ENCODE measurements around the gene SCIMP.
"Not testable (repeated sequence)": the region's sequence is repeated elsewhere in the genome, so short reads cannot be mapped to it uniquely, and the experiment has no call there.

Gene SCIMP

DNA sequence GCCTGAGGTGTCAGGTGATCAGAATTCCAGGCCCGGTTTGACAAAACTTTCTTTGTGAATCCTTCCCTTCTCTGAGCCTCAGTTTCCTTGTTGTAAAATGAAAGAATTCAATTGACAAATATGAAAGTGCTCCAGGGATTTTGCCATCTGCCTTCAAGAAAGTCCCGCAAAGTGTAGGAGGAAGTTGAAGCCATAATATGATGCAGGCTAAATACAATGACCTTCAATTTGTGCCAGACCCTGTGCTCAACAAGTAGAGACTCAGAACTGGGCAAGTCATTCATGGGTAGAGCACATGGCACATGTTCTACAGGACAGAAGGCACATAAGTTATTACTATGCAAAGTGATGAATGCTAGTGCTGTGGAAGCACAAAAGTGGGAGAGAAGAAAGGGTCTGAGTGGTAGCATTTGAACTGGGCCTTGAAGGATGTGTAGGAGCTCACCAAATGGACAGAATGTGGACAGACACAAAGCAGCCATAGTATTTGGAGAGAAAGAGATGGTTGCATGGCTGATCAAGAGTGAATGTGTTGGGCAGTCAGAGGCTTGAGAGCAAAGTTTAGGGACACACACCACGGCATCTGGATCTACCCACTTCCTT, 2.4 kb upstream of the SCIMP start:
- no peak for DNase-seq

DNA sequence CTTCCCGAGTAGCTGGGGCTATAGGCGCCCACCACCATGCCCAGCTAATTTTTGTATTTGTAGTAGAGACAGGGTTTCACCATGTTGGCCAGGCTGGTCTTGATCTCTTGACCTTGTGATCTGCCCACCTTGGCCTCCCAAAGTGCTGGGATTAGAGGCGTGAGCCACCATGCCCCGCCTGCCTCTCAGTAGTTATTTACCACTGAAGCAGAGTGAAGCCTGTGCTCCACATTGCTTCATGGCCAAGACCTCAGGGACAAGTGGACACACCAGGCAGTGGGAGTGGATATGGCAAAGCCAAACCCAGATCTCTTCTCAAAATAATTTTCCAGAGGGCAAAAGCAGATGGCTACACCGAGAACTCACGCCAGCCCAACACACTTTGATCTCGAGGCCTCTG, 1.2 kb downstream of the SCIMP start:
- not testable (repeated sequence) for DNase-seq

DNA sequence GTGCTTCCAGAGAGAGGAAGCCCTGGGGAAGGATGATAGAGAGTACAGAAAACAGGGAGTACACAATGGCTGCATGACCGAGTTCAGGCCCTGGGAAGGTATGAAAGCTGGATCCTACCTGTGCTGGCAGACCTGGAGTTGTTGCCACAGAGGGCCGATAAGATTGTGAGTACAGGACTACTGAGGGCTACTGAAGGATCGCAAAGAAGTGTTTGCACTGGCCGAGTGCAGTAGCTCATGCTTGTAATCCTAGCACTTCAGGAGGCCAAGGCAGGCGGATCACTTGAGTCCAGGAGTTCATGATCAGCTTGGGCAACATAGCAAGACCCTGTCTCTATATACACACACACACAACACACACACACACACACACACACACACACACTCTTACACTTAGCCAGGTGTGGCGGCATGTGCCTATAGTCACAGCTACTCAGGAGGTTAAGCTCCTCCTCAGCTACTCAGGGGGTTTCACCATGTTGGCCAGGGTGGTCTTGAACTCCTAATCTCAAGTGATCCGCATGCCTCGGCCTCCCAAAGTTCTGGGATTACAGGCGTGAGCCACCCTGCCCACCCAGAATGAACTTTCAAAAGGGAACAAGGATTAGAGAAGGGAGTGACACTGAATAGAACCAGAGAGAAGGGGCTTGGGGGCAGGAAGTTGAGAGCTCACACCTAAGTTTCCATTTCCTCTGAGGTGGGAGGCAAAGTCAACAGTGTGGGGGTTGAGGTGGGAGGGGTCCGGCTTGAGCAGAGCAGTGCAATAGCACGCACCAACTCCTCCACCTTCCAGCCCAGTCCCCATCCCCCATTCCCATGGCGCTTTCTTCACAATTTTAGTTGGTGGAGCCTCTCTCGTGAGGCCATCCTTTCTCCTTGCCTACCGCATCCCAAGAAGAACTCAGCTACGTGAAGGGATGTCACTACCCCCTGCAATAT, 7.5 kb downstream of the SCIMP start:
- no peak for DNase-seq

DNA sequence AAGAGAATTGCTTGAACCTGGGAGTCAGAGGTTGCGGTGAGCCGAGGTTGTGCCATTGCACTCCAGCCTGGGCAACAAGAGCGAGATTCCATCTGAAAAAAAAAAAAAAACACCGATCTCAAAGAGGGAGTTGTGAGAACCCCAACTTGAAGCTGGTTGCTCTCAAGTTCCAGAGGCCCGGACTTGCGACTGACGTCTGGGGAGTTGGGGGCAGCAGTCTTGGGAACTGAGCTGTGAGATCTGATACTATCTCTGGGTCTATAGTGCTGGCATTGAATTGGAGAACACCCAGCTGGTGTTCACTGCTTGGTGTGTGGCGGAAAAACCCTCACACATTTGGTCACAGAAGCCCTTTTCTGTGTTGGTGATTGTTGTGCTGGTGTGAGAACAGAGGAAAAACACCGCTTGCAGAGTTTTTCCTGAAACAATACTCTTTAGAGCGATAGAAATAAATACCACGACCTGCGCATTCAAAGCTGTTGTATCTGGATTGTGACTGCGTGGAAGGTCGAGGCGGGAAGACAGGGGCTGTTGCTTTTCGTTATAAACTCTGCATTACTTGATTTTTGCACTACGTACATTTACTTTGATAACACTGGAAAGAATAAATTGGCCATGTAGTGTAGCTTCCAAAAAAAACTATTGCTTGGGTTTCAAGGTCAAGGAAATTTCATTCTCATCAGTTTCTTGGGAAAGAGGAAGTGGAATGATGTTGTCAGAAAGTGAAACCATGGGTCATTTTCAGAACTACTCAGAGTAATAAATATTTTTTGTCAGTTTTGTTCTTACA, 8.8 kb downstream of the SCIMP start:
- no peak for DNase-seq

DNA sequence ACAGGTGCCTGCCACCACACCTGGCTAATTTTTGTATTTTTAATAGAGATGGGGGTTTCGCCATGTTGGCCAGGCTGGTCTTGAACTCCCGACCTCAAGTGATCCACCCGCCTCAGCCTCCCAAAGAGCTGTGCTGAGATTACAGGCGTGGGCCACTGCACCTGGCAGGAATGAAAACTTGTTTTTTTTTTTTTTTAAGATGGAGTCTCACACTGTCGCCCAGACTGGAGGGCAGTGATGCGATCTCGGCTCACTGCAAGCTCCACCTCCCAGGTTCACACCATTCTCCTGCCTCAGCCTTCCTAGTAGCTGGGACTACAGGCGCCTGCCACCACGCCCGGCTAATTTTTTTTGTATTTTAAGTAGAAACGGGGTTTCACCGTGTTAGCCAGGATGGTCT, 12.7 kb downstream of the SCIMP start:
- DNase-seq = not testable (repeated sequence)

DNA sequence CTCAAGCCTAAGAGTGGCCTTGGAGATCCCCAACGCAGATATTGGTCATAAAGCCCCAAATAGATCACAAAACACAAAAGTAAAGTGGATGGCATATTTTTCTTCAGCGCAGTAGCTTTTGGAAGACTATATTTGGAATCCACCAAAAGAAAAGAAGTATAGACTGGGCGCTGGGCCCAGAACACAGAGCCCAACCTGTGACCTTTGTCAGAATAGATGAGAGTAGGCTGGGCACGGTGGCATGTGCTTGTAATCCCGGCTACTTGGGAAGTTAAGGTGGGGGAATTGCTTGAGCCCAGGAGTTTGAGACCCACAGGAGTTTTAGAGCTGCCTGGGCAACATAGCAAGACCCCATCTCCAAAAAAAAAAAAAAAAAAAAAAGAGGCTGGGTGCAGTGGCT, 14.6 kb downstream of the SCIMP start:
- no peak for DNase-seq

DNA sequence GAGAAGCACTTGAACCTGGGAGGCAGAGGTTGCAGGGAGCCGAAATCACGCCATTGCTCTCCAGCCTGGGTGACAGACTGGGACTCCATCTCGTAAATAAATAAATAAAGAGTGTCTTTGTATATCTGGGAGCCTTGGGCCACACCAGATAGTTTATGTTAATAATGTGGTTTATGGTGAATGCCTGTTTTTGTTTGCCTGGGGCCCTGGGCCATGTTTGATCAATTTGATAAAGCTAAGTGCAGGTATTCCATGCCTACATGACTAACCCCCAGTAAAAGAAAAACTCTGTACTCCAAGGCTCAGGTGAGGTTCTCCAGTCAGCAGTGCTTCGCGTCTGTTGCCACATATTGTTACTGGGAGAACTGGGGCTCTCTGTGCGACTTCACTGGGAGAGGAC, 15.1 kb downstream of the SCIMP start:
- DNase-seq = no peak

DNA sequence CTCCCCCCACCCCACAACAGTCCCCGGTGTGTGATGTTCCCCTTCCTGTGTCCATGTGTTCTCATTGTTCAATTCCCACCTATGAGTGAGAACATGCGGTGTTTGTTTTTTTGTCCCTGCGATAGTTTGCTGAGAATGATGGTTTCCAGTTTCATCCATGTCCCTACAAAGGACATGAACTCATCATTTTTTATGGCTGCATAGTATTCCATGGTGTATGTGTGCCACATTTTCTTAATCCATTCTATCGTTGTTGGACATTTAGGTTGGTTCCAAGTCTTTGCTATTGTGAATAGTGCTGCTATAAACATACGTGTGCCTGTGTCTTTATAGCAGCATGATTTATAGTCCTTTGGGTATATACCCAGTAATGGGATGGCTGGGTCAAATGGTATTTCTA, 17.1 kb downstream of the SCIMP start:
- DNase-seq = not testable (repeated sequence)

DNA sequence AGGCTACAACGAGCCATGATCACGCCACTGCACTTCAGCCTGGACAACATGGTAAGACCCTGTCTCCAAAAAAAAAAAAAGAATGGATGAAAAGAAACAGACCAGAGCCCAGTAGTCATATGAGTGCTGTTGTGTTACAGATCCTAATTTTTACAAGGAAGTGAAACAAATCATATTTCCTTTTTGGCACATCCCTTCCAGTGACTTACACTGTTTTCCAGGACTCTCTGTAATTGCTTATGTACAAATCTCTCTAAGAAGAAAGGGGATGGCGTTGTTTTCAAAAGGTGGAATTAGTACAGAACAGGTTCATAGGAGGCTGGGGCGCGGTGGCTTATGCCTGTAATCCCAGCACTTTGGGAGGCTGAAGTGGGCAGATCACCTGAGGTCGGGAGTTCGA, 23.2 kb downstream of the SCIMP start:
- no peak for DNase-seq

DNA sequence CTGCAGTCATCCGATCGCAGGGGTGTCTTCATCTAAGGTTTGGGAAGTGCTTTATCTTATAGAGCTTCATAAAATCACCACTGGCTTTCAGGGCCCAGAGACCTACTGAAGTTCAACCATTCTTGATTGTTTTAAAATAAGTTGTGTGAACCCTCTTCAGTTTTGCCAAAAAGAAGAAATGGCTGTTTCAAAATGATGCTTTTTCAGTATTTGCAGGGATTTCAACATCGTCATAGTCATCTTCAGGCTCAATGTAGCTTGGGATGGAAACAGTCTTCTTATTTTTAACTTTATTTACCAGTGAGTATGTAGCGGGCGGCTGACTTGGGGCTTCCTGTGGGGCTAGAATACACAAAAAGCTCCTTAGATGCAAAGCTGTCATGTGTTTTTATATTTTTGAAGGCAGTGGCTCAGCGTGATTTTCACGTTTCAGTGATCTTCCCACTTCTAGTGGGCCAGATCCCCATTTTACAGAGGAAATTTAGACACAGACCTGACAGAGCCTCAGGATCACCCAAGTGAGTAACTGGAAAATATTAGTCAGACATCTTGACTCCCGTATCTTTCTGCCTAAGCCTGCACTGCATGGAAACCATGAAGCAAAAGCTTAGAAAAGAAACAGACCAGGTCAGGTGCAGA, 23.9 kb downstream of the SCIMP start:
- DNase-seq = no peak

DNA sequence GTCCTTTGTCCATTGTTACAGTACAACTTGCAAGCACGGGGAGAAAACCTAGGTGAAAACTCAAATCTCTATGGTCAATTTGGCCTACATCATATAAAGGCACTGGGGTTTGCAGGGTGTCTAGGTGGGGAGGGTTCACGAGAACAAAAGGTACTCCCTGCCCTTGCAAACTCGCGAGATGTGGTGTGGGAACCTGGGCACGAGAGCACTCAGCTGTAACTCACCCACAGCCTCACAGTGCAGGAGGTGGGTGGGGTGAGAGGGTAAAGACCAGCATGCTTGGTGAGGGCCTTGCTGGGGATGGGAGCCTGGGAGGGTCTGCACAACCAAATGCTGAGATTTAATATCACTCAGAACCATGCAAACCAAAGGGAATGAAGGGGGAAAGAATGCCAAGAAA, 24.6 kb downstream of the SCIMP start:
- no peak for DNase-seq

DNA sequence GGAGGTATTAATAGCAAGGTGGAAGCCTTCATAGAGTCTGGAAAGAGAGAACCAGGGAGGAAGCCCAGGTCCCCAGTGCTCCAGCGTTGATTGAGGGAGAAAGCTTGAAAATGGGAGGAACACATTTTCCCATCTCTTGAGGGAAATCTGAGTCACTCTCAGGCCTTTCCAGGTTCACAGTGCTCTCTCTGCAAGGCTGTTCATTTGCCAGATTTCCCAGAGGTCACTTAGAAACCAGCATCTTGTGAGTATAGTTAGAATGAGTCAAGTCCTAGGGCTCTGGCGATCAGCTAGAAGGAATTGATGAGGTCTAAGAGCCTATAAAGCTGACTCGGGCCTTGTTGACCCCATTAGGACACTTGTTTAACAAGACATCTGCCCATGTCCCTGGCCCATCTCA, 25.3 kb downstream of the SCIMP start:
- no peak for DNase-seq

DNA sequence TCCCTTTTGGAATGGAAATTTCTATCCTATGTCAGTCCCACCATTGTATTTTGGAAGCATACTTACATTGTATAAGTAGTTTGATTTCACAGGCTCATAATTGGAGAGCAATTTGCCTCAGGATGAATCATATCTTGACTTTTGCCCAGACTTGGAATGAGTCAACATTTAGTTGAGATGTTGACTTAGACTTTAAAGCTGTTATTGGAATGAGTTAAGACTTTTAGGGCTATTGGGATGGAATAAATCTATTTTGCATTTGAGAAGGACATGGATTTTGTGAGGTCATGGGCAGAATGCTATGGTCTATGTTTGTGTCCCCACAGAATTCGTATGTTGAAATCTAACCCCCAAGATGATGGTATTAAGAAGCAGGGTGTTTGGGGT, 30.8 kb downstream of the SCIMP start:
- no peak for DNase-seq

DNA sequence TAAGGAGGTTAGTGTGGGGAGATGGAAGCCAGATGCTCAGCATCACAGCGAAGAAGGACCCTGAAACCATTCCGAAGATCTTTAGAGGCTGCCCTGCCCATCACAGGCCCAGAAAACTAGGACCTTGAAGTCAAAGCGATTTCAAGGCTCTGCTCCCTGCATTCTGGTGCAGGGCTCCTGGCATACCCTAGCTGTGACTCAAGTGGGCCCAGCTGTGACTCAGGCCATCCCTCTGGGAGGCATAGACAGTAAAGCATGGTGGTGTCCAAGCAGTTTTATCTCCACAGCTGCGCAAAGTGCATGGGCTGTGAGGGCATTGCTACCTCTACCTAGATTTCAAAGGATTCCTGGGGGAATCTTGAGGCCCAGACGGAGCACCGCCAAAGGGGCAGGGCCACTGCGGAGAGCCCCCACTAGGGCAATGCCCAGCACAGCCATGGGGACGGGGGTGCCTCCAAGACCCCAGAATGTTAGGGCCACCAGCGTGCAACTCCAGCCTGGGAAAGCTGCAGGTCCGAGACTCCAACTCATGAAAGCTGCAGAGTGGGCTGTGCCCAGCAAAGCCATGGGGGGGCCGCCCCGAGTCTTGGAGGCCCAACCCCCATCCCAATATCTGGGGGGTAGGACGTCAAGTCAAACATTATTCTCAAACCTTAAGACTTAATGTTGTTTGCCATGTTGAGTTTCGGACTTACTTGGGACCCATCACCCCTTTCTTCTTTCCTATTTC, 31.3 kb downstream of the SCIMP start:
- DNase-seq = no peak

DNA sequence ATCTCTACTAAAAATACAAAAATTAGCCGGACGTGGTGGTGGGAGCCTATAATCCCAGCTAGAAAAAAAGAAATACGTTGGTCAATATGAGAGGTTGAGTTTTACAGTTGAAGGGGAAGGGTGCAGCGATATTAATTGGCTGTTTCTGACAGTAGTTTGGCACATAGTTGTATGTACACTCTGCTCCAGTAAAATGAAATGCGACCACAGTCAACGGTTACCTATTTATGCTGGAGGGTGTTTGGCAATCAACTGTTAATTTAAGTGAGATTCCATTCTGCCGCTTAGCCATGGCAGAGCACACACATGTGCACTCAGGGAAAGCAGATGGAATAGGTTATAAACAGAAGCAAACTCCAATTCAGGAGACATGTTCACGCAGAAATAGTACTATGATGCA, 33.6 kb downstream of the SCIMP start:
- no peak for DNase-seq

DNA sequence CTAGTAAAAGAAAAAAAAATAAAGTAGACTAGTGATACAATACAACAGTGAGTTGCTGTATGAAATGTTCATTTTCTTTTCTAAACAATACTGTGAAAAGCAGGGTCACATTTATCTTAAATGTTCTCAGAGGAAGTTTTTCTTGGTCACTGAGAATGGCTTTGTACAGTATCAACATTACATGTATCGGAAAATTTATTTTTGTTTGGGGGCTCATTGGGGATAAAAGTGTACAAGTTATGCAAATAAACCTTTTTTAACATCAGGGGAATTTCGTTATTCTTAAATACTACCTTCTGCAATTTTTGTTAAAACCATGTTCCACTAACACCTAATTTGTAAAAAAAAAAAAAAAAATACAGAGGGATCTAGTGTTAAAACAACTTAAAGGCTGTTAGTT, 34.3 kb downstream of the SCIMP start:
- no peak for DNase-seq

DNA sequence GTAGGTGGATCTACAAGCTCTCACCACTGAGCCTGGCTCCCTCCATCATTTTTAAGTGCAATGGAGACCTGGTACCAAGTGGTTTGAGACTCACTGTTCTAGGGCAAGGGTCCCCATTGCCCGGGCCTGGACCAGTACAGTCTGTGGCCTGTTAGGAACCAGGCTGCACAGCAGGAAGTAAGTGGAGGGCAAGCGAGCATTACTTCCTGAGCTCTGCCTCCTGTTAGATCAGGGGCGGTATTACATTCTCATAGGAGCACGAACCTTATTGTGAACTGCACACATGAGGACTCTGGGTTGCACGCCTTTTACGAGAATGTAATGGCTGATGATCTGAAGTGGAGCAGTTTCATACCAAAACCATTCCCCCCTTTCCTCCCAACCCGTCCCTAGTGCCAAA, 36.2 kb downstream of the SCIMP start:
- DNase-seq = no peak

DNA sequence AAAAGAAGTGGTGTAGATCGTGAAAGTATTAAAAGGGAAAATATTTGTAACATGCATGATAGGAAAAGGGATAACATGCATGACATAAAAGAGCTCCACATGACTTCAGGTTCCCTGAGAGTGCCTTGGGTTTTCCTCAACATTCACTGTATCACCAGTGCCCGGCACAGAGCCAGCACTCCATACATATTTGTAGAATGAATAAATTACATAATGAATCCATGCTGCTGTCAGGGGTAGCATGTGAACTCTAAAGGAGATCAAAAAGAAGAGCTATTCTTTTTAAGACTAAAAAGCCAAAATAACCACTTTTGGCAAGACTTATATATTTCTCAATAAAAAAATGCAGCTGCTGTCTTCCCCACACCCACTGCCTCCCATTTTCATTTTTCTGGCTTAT, 40.3 kb downstream of the SCIMP start:
- DNase-seq = no peak

DNA sequence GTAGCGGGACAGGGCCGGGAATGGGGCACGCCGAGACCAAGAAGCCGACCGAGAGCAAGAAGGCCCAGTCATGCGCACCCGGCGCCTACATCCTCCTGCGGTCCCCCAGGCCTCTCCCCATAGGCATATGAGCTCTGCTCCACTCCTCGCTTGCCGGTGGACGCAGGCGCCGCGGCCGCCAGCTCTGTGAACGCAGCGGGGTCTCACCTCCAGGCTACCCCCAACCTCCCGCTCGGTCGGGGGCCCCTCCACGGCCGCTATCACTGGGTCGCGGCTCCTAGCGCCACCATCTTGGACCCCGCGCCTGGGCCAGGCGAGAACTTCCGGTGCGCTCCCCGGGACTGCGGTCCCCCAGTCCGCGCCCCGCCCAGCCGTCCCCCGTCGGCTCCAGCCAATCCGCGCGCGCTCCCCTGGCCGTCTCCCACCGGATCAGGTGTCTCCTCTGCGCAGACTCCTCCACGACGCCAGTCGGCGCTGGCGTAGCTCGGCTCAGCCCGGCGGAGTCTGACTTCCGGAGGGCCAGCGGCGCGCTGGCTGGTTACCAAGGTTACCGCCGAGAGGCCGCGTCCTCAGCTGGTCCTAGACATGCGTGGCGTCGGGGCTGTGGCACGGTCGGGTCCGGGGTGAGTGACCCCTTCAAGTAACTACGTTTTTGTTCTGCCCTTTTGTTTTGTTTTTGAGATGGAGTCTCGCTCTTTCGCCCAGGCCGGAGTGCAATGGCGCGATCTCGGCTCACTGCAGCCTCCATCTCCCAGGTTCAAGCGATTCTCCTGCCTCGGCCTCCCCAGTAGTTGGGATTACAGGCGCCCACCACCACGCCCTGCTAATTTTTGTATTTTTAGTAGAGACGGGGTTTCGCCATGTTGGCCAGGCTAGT, 42.9 kb downstream of the SCIMP start, which contains the start of gene ZNF594:
Gene ZNF594 (minus strand): TSS at position 328 of the 877 bp plus-strand sequence. CDS start 7,612 bp downstream, outside the sequence.
- peak; percentile 86 for DNase-seq

DNA sequence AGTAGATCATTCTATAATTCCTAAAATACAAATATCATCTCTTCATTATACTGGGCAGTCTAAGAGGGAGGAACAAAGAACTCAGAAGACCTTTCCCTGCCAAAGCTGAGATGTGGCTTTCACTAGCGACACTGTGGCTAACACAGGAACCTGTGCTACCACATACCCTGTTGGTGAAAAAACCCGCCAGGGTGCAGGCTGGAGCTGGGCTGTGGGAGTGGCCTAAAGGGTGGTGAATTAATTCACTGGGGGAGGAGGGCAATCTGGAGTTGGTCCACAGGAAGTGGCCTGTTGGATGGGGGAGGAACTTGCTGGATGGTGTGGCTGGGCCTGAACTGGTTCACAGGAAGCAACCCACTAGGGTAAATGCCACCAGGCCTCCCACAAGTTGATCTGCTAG, 50.4 kb downstream of the SCIMP start:
- DNase-seq = no peak

DNA sequence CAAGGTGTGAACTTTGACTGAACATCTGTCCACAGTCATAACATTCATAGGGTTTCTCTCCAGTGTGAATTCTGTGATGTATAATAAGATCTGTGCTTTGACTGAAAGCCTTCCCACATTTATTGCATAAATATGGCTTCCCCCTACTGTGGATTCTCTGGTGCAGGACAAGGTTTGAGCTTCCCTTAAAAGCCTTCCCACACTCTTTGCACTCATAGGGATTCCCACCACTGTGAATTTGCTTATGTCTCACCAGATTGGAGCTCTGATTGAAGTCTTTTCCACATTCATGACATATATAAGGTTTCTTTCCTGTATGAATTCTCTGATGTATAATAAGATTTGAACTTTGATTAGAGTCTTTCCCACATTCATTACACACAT, 51.3 kb downstream of the SCIMP start:
- no peak for DNase-seq

Measured in COR-L47 (cell line).